GDM1 (cell line): ENCODE data around the gene SEZ6L2.
"Not testable (repeated sequence)": the region's sequence is repeated elsewhere in the genome, so short reads cannot be mapped to it uniquely, and the experiment has no call there.

Source experiments
- DNase-seq: peaks from one replicate; lab custom pipeline; 2025; lab: John Stamatoyannopoulos, UW

The SEZ6L2 gene

DNA sequence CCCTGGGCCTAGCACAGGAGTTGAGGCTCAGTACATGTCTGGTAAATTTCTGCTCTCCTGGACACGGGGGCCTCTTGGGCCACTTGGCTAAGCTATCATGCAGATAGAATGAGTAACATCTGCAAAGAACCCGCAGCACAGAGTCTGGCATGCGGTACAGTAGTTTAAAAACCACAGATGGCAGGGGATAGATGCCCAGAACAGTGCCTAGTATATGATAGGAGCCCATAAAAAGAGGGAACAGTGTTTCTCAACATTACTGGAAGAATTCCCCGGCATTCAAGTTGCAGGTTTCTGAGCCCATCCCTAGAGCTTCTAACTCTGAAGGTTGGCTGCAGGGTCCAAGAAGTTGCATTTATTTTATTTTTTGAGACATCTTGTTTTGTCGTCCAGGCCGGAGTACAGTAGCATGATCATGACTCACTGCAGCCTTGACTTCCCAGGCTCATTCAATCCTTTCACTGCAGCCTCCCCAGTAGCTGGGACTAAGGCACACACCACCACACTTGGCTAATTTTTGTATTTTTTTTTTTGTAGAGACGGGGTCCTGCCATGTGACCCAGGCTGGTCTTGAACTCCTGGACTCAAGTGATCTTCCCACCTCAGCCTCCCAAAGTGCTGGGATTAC lies 42.1 kb downstream of the SEZ6L2 start:
- no peak for DNase-seq

DNA sequence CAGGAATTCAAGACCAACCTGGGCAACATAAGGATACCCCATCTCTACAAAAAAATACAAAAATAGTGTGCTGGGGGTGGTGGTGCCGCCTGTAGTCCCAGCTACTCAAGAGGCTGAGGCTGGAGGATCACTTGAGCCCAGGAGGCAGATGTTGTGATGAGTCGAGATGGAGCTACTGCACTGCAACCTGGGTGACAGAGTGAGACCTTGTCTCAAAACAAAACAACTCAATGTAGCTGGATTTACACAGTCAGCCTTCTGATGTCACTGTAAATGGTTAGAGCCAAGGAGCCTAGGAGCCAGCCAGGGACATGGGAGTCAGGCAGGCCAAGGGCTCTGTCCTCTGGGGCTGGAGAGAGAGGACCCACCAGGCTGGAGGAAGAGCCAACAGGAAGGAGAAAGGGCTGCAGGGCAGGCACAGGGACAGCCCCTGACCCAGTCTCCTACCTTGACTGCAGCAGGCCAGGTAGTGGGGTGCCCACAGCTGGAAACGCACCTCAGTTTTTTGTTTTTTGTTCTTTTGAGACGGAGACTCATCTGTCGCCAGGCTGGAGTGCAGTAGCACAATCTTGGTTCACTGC lies 44.7 kb downstream of the SEZ6L2 start:
- no peak for DNase-seq

DNA sequence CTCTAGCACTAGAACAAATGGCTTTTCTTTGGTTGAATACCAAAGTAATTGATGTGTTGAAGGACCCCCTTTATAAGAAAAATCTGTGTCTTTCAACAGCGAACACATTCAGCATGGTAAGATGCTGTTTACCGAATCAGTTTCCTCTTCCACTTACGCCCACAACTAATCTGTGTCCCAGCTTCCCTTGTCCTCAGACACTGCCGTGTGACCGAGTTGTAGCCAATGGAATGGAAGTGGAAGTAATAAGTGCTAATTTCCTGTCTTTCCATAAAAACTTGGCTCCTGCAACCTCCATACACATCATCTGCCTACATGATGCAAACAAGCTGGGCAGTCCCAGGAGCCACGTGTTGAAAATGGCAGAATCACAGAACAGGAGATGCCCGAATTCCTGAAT lies 46.7 kb downstream of the SEZ6L2 start:
- DNase-seq = no peak

DNA sequence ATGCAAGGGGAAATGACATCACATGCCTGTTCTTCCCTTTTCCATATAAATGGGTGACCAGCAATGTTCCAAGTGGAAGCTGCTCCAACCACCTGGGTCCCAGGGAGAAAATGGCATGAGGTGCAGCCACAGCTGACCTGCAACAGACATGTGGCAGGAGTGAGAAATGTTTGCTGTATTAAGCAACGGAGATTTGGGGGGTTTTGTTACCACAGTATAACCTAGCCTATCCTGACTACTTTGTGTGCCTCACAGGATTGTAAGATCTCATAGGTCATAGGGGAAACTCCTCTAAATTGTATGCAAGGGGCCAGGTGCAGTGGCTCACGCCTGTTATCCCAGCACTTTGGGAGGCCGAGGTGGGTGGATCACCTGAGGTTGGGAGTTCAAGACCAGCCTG lies 48.4 kb downstream of the SEZ6L2 start:
- no peak for DNase-seq

DNA sequence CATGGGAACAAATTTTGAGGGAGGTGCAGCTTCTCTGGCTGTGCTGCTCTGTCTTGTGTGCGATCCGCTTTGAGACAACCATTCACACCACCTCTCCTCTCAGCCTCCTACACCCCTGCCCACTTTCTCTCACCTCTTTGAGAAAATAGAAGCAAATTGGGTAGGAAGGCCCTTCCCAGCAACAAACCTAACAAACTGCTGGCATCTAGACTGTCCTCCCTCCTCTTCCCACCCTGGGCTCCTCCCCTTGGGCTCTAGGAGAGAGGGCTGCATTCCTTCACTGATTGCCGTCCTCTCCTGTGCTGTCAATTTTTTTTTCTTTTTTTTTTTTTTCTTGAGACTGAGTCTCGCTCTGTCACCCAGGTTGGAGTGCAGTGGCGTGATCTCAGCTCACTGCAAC lies 49.8 kb downstream of the SEZ6L2 start:
- DNase-seq = no peak

DNA sequence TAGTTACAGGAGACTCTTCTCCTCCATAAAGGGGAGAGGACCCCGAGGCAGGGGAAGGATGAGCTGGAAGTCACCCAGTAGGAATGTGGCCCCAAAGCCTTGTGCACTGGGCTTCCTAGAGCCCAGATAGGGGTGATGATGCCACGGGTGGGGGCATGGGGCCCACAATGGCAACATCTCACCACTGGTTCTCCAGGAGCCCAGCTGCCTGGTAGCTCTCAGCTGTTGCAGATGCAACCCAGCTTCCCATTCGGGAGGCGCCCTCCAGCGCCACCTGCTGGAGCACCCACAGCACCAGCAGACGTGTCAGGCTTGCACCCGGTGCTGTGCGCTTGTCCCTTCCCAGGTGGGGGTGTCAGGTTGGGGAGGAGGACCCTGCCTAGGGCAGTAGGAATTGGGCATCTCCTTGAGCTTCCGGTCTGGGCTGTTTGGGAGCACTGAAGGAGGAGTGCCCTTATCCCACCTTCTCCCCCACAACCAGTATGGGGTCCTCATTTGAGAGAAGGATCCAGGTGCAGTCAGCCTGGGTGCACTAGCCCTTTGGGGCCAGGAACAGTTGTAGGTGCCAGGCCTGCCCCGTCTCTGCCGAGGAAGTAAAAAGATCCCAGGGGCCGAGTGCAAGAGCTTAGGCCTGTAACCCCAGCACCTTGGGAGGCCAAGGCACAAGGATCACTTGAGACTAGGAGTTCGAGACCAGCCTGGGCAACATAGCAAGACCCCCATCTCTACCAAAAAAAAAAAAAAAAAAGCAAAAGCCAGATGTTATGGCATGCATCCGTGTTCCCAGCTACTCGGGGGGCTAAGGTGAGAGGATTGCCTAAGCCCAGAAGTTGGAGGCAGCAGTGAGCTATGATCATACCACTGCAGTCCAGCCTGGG lies 50.7 kb downstream of the SEZ6L2 start:
- peak; percentile 47 for DNase-seq

DNA sequence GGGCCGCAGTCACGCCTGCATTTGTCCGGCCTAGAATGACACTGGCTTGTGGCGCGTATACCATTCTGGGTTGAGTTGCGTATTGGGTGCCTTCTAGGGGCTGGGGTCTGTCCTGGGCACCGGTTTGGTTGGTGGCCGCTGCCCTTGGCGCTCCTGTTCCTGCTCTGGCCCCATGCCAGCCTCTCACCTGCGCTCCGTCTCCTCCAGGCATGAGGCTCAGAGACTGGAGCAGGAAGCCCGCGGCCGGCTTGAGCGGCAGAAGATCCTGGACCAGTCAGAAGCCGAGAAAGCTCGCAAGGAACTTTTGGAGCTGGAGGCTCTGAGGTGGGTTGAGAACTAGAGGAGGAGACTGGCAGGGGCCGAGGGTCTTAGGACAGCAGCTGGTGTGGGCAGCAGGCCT lies 53.7 kb downstream of the SEZ6L2 start:
- no peak for DNase-seq

DNA sequence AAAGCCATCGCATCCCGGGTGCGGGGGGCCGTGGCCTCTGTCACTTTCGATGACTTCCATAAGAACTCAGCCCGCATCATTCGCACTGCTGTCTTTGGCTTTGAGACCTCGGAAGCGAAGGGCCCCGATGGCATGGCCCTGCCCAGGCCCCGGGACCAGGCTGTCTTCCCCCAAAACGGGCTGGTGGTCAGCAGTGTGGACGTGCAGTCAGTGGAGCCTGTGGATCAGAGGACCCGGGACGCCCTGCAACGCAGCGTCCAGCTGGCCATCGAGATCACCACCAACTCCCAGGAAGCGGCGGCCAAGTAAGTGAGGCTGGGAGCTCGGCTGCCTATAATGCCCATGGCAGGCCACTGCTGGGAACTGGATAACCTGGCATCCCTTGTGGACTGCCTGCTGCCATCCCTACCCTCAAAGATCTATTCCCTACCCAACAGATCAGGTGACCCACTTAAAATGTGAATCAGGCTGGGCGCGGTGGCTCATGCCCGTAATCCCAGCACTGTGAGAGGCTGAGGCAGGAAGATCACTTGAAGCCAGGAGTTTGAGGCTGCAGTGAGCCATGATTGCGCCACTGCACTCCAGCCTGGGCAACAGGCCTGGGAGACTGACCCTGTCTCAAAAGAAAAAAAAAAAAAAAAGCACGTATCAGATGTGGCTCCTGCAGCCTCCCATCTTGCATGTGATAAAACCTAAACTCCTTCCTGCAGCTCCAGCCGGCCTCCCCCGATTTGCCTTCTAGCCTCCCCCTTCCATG lies 54.6 kb downstream of the SEZ6L2 start:
- no peak for DNase-seq

DNA sequence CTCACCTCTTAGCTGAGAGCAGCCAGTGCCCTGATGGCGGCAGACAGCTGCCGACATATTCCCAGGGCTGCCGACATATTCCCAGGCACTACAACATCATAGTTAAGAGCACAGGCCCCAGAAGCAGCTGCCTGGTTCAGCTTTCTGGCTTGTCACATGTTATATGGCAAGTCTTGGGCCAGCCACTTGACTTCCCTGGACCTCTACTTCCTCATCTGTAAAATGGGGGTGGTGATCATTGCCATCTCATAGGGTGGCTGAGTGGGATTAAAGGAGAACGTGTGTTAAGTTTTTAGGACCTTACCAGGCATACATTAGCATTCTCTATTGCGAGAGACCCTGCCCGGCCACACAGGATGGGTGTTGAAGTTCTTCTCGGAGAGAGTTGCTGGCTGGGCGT lies 55.4 kb downstream of the SEZ6L2 start:
- DNase-seq = no peak

DNA sequence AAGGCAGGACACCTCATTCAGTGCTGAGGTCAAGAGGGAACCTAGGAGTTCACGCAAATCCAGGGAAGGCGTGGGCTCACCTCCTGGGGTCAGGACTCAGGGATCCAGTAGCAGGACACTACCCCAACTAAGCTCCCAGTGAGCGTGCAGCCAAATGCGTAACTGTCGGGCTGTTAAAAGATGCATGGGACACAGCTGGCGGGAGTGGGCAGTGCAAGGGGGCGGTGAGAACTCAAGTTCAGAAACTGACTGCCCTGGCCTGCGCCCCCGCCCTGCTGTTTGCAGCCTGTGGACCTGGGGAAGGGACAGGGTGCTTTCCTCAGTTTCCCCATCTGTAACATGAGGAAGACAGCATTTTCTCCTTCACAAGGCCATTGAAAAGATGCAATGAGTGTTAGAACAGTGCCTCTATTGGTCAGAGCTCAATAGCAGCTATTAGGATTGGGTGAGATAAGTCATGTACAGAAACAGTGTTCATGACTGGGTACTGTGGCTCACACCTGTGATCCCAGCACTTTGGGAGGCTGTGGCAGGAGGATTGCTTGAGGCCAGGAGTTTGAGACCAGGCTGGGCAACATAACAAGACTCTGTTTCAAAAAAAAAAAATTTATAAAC lies 56.5 kb downstream of the SEZ6L2 start:
- no peak for DNase-seq

DNA sequence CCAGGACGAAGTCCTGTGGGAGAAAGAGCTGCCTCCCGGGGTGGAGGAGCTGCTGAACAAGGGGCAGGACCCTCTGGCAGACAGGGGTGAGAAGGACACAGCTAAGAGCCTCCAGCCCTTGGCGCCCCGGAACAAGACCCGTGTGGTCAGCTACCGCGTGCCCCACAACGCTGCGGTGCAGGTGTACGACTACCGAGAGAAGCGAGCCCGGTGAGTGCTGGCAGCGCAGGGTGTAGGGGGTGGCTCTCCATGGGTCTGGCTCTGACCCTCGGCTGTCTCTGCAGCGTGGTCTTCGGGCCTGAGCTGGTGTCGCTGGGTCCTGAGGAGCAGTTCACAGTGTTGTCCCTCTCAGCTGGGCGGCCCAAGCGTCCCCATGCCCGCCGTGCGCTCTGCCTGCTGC lies 57.7 kb downstream of the SEZ6L2 start:
- no peak for DNase-seq

DNA sequence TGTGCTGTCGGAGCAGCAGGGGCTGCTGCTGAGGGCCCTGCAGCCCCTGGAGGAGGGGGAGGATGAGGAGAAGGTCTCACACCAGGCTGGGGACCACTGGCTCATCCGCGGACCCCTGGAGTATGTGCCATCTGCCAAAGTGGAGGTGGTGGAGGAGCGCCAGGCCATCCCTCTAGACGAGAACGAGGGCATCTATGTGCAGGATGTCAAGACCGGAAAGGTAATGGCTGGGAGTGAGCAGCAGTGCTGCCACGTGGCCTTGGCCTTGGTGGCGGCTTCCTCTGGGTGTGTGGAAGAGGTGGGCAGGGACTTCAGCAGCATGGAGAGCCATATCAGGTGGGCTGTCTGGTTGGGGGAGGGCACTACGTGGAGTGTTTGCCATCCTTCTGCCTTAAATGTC lies 59.1 kb downstream of the SEZ6L2 start:
- no peak for DNase-seq

DNA sequence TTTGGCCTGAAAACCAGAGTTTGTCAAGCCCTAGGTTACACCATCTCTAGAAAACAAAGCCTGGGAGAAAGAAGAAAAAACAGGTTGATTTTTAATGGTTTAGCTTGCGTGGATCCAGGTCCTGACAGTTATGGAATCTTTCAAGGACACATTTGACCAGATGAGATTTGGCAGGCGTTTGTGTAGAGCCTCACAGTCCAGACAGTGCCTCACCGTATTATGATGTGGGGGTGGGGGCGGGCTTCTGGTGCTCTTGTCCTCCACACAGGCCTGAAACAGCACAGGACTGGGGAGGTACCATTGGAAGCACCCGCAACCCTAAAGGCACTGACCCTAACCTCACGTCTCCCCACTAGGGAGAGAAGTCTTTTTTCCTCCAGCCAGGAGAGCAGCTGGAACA lies 59.5 kb downstream of the SEZ6L2 start:
- no peak for DNase-seq

DNA sequence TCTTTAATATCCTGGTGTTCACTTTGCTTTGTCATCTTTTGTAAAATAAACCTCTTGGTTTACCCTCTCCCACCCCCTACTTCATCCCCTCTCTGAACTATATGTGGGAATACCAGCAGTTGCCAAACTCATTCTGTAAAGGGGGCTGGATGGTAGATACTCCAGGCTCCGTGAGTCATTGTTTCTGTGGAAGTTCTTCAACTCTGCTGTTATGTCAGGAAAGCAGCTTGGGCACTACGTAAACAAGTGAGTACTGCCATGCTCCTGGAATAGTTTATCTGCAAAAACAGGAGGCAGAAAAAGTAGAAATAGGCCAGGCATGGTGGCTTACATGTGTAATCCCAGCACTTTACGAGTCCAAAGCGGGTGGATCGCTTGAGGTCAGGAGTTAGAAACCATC lies 61.5 kb downstream of the SEZ6L2 start:
- DNase-seq = no peak

DNA sequence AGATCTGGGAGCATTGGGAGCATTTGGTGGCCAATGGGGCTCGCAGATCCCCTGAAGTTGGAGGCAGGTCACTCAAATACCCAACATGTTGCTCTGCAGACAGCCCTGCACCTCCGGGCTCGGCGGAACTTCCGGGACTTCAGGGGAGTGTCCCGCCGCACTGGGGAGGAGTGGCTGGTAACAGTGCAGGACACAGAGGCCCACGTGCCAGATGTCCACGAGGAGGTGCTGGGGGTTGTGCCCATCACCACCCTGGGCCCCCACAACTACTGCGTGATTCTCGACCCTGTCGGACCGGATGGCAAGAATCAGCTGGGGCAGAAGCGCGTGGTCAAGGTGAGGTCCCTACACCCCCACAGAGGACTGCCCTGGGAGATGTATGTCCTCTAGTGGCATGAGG lies 62.7 kb downstream of the SEZ6L2 start:
- no peak for DNase-seq

DNA sequence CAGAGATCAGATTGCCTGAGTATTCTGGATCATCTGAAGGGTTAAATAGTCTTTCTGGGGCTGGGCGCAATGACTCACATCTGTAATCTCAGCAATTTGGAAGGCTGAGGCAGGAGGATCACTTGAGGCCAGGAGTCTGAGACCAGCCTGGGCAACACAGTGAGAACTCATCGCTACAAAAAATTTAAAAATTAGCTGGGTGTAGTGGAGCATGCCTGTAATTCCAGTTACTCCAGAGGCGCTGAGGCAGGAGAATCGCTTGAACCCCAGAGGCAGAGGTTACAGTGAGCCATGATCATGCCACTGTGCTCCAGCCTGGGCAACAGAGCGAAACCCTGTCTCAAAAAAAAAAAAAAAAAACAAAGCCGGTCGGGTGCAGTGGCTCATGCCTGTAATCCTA lies 63.4 kb downstream of the SEZ6L2 start:
- DNase-seq = no peak

DNA sequence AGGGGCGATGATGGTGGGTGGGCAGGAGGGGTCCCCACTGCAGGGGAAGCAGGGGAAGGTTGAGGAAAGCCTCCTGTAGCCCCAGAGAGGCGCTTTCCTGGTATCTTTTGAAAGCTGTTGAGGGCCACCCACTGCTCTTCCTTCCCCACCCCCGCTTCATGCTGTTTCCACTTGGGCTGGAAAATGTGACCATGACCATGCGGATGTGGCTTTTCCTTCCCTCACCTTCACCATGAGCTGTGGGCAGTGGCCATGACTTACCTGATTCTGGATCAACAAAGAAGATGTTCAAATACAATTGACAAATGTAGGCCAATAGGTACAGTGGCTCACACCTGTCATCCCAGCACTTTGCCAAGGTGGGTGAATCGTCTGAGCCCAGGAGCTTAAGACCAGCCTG lies 65.3 kb downstream of the SEZ6L2 start:
- no peak for DNase-seq

DNA sequence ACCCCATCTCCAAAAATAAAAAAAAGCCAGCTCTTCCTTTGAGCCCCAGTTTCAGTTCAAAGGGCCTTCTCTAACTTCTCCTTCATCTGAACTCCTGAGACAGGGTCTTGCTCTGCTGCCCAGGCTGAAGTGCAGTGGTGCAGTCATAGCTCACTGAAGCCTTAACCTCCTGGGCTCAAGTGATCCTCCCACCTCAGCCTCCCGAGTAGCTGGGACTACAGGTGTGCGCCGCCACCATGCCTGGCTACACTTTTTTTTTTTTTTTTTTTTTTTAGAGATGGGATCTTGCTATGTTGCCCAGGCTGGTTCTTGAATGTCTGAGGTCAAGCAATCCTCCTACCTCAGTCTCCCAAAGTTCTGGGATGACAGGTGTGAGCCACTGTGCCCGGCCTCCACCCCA lies 66.1 kb downstream of the SEZ6L2 start:
- not testable (repeated sequence) for DNase-seq

DNA sequence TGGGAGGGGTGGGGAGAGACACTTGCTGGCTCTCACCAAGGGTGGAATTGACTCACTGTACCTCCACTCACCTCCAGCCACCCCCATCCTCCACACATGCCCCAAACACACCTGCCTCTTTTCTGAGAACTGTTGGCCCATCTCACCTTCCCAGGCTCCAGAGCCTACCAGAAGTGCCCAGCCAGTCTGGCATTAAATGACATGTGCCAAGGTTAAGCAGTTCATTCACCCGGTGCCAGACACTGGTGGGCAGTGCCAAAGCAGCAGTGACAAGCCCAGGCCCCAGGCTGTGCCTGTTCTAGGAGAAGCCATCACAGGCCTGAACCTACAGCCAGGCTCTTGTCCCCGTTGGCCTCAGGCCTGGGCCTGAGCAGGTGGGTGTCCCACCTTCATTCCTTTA lies 67.9 kb downstream of the SEZ6L2 start:
- no peak for DNase-seq

DNA sequence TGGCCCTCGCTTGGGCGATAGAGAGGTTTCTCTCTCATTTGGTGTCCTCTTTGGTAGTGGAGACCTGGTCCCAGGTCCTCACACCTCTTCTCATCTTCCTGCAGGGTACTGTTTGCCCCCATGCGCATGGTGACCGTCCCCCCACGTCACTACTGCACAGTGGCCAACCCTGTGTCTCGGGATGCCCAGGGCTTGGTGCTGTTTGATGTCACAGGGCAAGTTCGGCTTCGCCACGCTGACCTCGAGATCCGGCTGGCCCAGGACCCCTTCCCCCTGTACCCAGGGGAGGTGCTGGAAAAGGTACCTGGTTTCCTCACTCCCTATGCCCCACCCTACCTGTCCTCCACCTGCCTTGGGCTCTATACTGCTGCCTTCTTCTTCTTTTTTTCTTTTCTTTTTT lies 68.6 kb downstream of the SEZ6L2 start:
- no peak for DNase-seq

DNA sequence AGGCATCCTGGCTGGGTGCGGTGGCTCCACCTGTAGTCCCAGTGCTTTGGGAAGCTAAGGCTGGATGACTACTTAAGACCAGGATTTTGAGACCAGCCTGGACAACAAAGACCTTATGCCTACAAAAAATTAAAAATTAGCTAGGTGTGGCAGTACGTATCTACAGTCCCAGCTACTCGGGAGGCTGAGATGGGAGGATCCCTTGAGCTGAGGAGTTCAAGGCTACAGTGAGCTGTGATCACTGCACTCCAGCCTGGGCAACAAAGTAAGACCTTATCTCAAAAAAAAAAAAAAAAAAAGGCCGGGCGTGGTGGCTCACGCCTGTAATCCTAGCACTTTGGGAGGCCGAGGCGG lies 73.0 kb downstream of the SEZ6L2 start:
- DNase-seq = no peak
